DND-41 (cell line): Measurements from ENCODE around the gene TMEM184A.

Source experiments
- CTCF ChIP-seq: IDR thresholded peaks from 2 replicates; pipeline ENCODE4 v1.5.1; 2012; ENCODE audit warnings: borderline replicate concordance, low read length, moderate library complexity, mild to moderate bottlenecking; ENCODE audit not compliant: poor library complexity, severe bottlenecking; ENCODE audit errors: extremely low read depth
- EZH2 ChIP-seq: IDR thresholded peaks from 3 replicates; pipeline ENCODE4 v1.6.1; 2012; ENCODE audit warnings: borderline replicate concordance, low read depth, mild to moderate bottlenecking, moderate library complexity, low read length, inconsistent platforms; ENCODE audit not compliant: severe bottlenecking

GRCh38 chr7:1569440-1569832 lies 13.4 kb upstream of the TMEM184A start:
- TF ChIP-seq EZH2 (no peak), CTCF (no peak)
